Tibial nerve (tissue), 4 donors: ENCODE results near the gene PRKAA2.

Experiments
- EP300 ChIP-seq, 2 donors: sonication (generic); formaldehyde crosslinking; IDR thresholded peaks; one replicate each; pipeline ENCODE4 v1.6.1; 2017; ENCODE audit warnings: antibody characterized with exemption in 2 of 2, mild to moderate bottlenecking in 1 of 2
- TF ChIP-seq, protein P1 (sequence below), 5 experiments: fragments of 200-600 bp in 3 of 5; fragments of 450-650 bp in 2 of 5; sonication (generic) in 3 of 5; IDR thresholded peaks; one replicate each; pipeline ENCODE4 v1.5.1; 2016 to 2019; ENCODE audit warnings: antibody characterized with exemption in 5 of 5, mild to moderate bottlenecking in 3 of 5, moderate library complexity in 2 of 5

DNA sequence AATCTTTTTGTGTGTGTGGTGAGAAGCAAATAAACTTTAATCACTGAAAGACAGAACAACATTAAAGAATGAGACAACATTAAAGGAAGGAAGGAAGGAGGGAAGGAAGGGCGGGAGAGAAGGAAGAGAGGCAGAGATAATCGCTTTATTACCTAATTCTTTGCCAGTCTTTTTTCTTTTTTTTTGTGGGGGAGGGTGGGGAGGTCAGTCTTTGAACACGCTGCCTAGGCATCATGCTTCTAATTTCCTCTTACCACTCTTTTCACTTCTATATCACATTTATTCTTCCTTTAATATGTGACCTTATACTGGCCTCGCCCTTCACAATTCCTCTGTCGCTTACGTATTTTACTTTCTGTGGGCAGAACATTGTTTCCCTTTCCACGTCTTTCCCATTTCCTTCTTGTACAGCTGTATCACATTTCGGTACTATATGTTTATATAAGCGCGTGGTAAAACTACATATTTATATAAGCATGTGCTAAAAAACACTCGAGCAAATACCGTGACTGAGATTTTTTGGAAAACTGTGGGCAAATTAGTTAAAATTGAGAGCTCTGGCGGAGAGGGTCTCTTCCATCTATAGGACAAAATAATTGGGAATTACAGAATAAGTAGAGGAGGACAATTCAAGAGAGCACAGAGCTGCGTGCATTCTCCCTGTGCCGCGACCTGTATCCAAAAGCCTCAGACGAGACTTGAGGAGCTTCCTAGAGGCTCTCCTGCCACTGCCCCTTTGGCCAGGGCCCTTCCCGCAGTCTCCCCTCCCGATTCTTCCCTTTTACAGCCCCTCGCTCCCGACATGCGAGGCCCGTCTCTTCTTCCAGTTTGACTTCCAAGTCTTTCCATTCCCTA is 823 bp upstream of the PRKAA2 start:
- TF ChIP-seq, protein P1, sequence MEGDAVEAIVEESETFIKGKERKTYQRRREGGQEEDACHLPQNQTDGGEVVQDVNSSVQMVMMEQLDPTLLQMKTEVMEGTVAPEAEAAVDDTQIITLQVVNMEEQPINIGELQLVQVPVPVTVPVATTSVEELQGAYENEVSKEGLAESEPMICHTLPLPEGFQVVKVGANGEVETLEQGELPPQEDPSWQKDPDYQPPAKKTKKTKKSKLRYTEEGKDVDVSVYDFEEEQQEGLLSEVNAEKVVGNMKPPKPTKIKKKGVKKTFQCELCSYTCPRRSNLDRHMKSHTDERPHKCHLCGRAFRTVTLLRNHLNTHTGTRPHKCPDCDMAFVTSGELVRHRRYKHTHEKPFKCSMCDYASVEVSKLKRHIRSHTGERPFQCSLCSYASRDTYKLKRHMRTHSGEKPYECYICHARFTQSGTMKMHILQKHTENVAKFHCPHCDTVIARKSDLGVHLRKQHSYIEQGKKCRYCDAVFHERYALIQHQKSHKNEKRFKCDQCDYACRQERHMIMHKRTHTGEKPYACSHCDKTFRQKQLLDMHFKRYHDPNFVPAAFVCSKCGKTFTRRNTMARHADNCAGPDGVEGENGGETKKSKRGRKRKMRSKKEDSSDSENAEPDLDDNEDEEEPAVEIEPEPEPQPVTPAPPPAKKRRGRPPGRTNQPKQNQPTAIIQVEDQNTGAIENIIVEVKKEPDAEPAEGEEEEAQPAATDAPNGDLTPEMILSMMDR (IDR thresholded peaks at IDR 0.05): no peak
- TF ChIP-seq EP300 (IDR thresholded peaks at IDR 0.05): no peak
